ENCODE data around the gene SPACA7. TPM values are rescaled to one million over a fixed set of nuclear protein-coding genes. Genes with fewer than 3 reads are reported as not detected.

Gene SPACA7
- total RNA-seq, 4 donors from 2014 or later = not detected

- 77 to 95% methylated on average over 2 of the region's 2 CpGs for WGBS, 2 donors
- Histone ChIP-seq H3K9me3 (no peaks in the 10 kb centered on the region), H3K27me3 (peaks cover 7% of the 10 kb centered on the region), H3K27ac (no peak overlapping the region), H3K4me1 (no peaks in the 10 kb centered on the region), H3K36me3 (no peaks in the 10 kb centered on the region), H3K4me3 (replicated peaks in 1 of 3) (no peak overlapping the region)
- intact Hi-C loops (cut with DNase I) = loop anchor here (5.0 kb wide), 1 partner anchor 970 kb away; no protein-coding TSS in a partner anchor
- no peak for DNase-seq
- TF ChIP-seq POLR2A (IDR thresholded peaks at IDR 0.05) = no peak
- no peak for TF ChIP-seq CTCF (IDR thresholded peaks at IDR 0.05)
Measured at GRCh38 chr13:112447306-112447705, 71.2 kb downstream of the SPACA7 start.

- TF ChIP-seq CTCF (IDR thresholded peaks at IDR 0.05) = no peak
- no peak for TF ChIP-seq POLR2A (IDR thresholded peaks at IDR 0.05)
- Histone ChIP-seq H3K4me3 (replicated peaks in 1 of 3) (no peak overlapping the region), H3K27me3 (peaks cover 4% of the 10 kb centered on the region), H3K4me1 (no peaks in the 10 kb centered on the region), H3K27ac (no peak overlapping the region), H3K9me3 (no peaks in the 10 kb centered on the region), H3K36me3 (no peaks in the 10 kb centered on the region)
- no peak for DNase-seq
- 85 to 90% methylated on average over 20 to 22 of the region's 27 CpGs for WGBS, 2 donors
- intact Hi-C loops (cut with DNase I) = loop anchor here (5.0 kb wide), 1 partner anchor 971 kb away; no protein-coding TSS in a partner anchor
Measured at GRCh38 chr13:112447761-112448603, 71.8 kb downstream of the SPACA7 start.

- 85 to 88% methylated on average over 16 to 17 of the region's 20 CpGs for WGBS, 2 donors
- no peaks in the 10 kb centered on the region for H3K4me1 ChIP-seq
- no peak for TF ChIP-seq CTCF (IDR thresholded peaks at IDR 0.05)
- no peak for TF ChIP-seq POLR2A (IDR thresholded peaks at IDR 0.05)
- intact Hi-C loops (cut with DNase I) = loop anchor here (5.0 kb wide), 1 partner anchor 972 kb away; no protein-coding TSS in a partner anchor
- H3K36me3 ChIP-seq = no peaks in the 10 kb centered on the region
- H3K27me3 ChIP-seq = no peaks in the 10 kb centered on the region
- no peak overlapping the region for H3K4me3 ChIP-seq (replicated peaks in 1 of 3)
- DNase-seq = no peak
- H3K9me3 ChIP-seq = no peaks in the 10 kb centered on the region
- no peak overlapping the region for H3K27ac ChIP-seq
Measured at GRCh38 chr13:112448621-112449544, 72.7 kb downstream of the SPACA7 start.

- H3K9me3 ChIP-seq = no peaks in the 10 kb centered on the region
- no peaks in the 10 kb centered on the region for H3K27me3 ChIP-seq
- TF ChIP-seq POLR2A (IDR thresholded peaks at IDR 0.05) (no peak), CTCF (IDR thresholded peaks at IDR 0.05) (no peak)
- no peak overlapping the region for H3K27ac ChIP-seq
- H3K36me3 ChIP-seq = no peaks in the 10 kb centered on the region
- no peaks in the 10 kb centered on the region for H3K4me1 ChIP-seq
- no peak for DNase-seq
- WGBS, 2 donors = 81 to 82% methylated on average over 16 of the region's 16 CpGs
- H3K4me3 ChIP-seq (replicated peaks in 1 of 3) = no peak overlapping the region
- intact Hi-C loops (cut with DNase I) = loop anchor here (5.0 kb wide), 1 partner anchor 972 kb away; no protein-coding TSS in a partner anchor
Measured at GRCh38 chr13:112449545-112449930, 73.4 kb downstream of the SPACA7 start.
